GM12878 (cell line): ENCODE results near the gene PIM2.

Experiments used
- GABPA ChIP-seq: IDR thresholded peaks from 2 replicates; pipeline ENCODE4 v1.6.1; 2014; ENCODE audit warnings: antibody characterized with exemption, low read depth, mild to moderate bottlenecking, inconsistent platforms
- MXI1 ChIP-seq: fragments of 150-350 bp; IDR thresholded peaks from 2 replicates; pipeline ENCODE4 v1.6.1; 2011; ENCODE audit warnings: low read depth, mild to moderate bottlenecking, inconsistent platforms, low read length, improper control_type of control experiment
- NBN ChIP-seq: fragments of 450-650 bp; IDR thresholded peaks from 2 replicates; pipeline ENCODE4 v1.6.1; 2016
- TCF12 ChIP-seq: IDR thresholded peaks from 2 replicates; pipeline ENCODE4 v1.6.1; 2011; ENCODE audit warnings: low read depth, mild to moderate bottlenecking, low read length

GRCh38 chrX:48883729-48884128 is 35.1 kb downstream of the PIM2 start:
- no peak for TF ChIP-seq TCF12
- TF ChIP-seq MXI1 = no peak
- TF ChIP-seq NBN = no peak
- no peak for TF ChIP-seq GABPA
